Glutamatergic neuron (in vitro differentiated cells): ENCODE data around the gene PPP1R7. TPM values are rescaled to one million over a fixed set of nuclear protein-coding genes. Genes with fewer than 3 reads are reported as not detected.

Experiments
- DNase-seq: peaks from one replicate; pipeline ENCODE4 v3.0.0; 2022
- H3K27ac Mint-ChIP-seq: one replicate; pipeline ENCODE4 v1.8.0; 2020; ENCODE audit warnings: mild to moderate bottlenecking, mixed read lengths, inconsistent platforms; ENCODE audit not compliant: unreplicated experiment
- H3K27me3 Mint-ChIP-seq: one replicate; pipeline ENCODE4 v1.8.0; 2020; ENCODE audit warnings: mild to moderate bottlenecking, moderate library complexity, mixed read lengths, inconsistent platforms; ENCODE audit not compliant: unreplicated experiment
- H3K36me3 Mint-ChIP-seq: one replicate; pipeline ENCODE4 v1.8.0; 2020; ENCODE audit warnings: mild to moderate bottlenecking, mixed read lengths, inconsistent platforms; ENCODE audit not compliant: unreplicated experiment
- H3K4me1 Mint-ChIP-seq: one replicate; pipeline ENCODE4 v1.8.0; 2020; ENCODE audit warnings: mild to moderate bottlenecking, low read depth, mixed read lengths, inconsistent platforms; ENCODE audit not compliant: unreplicated experiment
- H3K4me3 Mint-ChIP-seq: one replicate; pipeline ENCODE4 v1.8.0; 2020; ENCODE audit warnings: mild to moderate bottlenecking, mixed read lengths, inconsistent platforms; ENCODE audit not compliant: unreplicated experiment
- H3K9me3 Mint-ChIP-seq: one replicate; pipeline ENCODE4 v1.8.0; 2020; ENCODE audit warnings: mild to moderate bottlenecking, moderate library complexity, mixed read lengths, inconsistent platforms; ENCODE audit not compliant: unreplicated experiment
- CTCF ChIP-seq: fragments of 200-600 bp; sonication (generic); IDR thresholded peaks from one replicate; pipeline ENCODE4 v1.5.0; 2021; ENCODE audit not compliant: partially characterized antibody, unreplicated experiment
- total RNA-seq: library from RNA; stranded (reverse); fragmentation: NEBNext Ultra II Directional; extraction: Animal tissue kit (Norgen Biotek cat#: 25700); gene quantifications from one replicate; pipeline ENCODE4 v1.2.1, GENCODE V29; 2021; ENCODE audit not compliant: unreplicated experiment

The PPP1R7 gene
- total RNA-seq, 1 donor from 2014 or later, result 53.9 TPM

- Mint-ChIP-seq H3K27me3 (no peaks in the 10 kb centered on the region), H3K36me3 (no peaks in the 10 kb centered on the region), H3K4me3 (no peak overlapping the region), H3K4me1 (peaks cover 5% of the 10 kb centered on the region), H3K9me3 (no peaks in the 10 kb centered on the region), H3K27ac (no peak overlapping the region)
- TF ChIP-seq CTCF, result no peak
- no peak for DNase-seq
Observed at GRCh38 chr2:241161646-241162281, 11.5 kb downstream of the PPP1R7 start.

GRCh38 chr2:241163601-241164118, 13.4 kb downstream of the PPP1R7 start:
- Mint-ChIP-seq H3K27me3 (no peaks in the 10 kb centered on the region), H3K4me1 (peaks cover 5% of the 10 kb centered on the region), H3K9me3 (no peaks in the 10 kb centered on the region), H3K27ac (no peak overlapping the region), H3K36me3 (no peaks in the 10 kb centered on the region), H3K4me3 (no peak overlapping the region)
- no peak for TF ChIP-seq CTCF
- DNase-seq, result no peak

GRCh38 chr2:241168366-241168765, 18.1 kb downstream of the PPP1R7 start:
- H3K4me3 Mint-ChIP-seq, result no peak overlapping the region
- H3K27ac Mint-ChIP-seq, result no peak overlapping the region
- H3K36me3 Mint-ChIP-seq, result peaks cover 15% of the 10 kb centered on the region
- H3K9me3 Mint-ChIP-seq, result peaks cover 3% of the 10 kb centered on the region
- TF ChIP-seq CTCF, result no peak
- no peak for DNase-seq
- no peaks in the 10 kb centered on the region for H3K4me1 Mint-ChIP-seq
- H3K27me3 Mint-ChIP-seq, result no peaks in the 10 kb centered on the region

- peaks cover 3% of the 10 kb centered on the region for H3K9me3 Mint-ChIP-seq
Observed at GRCh38 chr2:241173557-241173956, 23.3 kb downstream of the PPP1R7 start.

More at GRCh38 chr2:241173557-241173956, 23.3 kb downstream of the PPP1R7 start:
- no peak for DNase-seq
- TF ChIP-seq CTCF, result no peak
- H3K4me3 Mint-ChIP-seq, result no peak overlapping the region
- no peaks in the 10 kb centered on the region for H3K4me1 Mint-ChIP-seq
- peaks cover 15% of the 10 kb centered on the region for H3K36me3 Mint-ChIP-seq
- no peak overlapping the region for H3K27ac Mint-ChIP-seq
- H3K27me3 Mint-ChIP-seq, result peaks cover 1% of the 10 kb centered on the region
